Liver (tissue), 9 donors: ENCODE measurements around the gene PITPNM3. TPM values are rescaled to one million over a fixed set of nuclear protein-coding genes. Genes with fewer than 3 reads are reported as not detected.

Experiments used
- DNase-seq: peaks from one replicate; pipeline ENCODE4 v3.0.0-alpha.2; 2017; ENCODE audit warnings: low spot score
- H3K27ac ChIP-seq, 2 donors: one replicate each; pipeline ENCODE4 v1.7.0; 2013; ENCODE audit warnings: inconsistent platforms in 2 of 2, low read length in 2 of 2, control low read depth in 1 of 2, low read depth in 1 of 2, mild to moderate bottlenecking in 1 of 2
- H3K27me3 ChIP-seq, 4 donors: one replicate each; pipeline versions ENCODE4 v1.6.1 to v1.7.0; 2013; ENCODE audit warnings: low read length in 3 of 4, inconsistent platforms in 1 of 4, mild to moderate bottlenecking in 1 of 4, moderate library complexity in 1 of 4; ENCODE audit not compliant: control insufficient read depth in 4 of 4, insufficient read depth in 4 of 4
- H3K36me3 ChIP-seq, 4 donors: one replicate each; pipeline versions ENCODE4 v1.6.1 to v1.7.0; 2013; ENCODE audit warnings: low read length in 3 of 4, mild to moderate bottlenecking in 3 of 4, low read depth in 1 of 4, moderate library complexity in 1 of 4; ENCODE audit not compliant: control insufficient read depth in 4 of 4, insufficient read depth in 3 of 4
- H3K4me1 ChIP-seq, 4 donors: one replicate each; pipeline versions ENCODE4 v1.6.1 to v1.7.0; 2013; ENCODE audit warnings: low read length in 3 of 4, mild to moderate bottlenecking in 3 of 4, moderate library complexity in 1 of 4; ENCODE audit not compliant: control insufficient read depth in 4 of 4, insufficient read depth in 4 of 4
- H3K4me3 ChIP-seq, 3 donors: one replicate each; pipeline versions ENCODE4 v1.6.1 to v1.7.0; 2013; ENCODE audit warnings: low read length in 3 of 3, control low read depth in 1 of 3, low read depth in 1 of 3, mild to moderate bottlenecking in 1 of 3
- H3K9ac ChIP-seq, 2 donors: one replicate each; pipeline ENCODE4 v1.7.0; 2013; ENCODE audit warnings: low read length in 2 of 2, mild to moderate bottlenecking in 2 of 2, moderate library complexity in 2 of 2, control low read depth in 1 of 2, low read depth in 1 of 2
- H3K9me3 ChIP-seq, 4 donors: one replicate each; pipeline versions ENCODE4 v1.6.1 to v1.7.0; 2013; ENCODE audit warnings: low read length in 3 of 4; ENCODE audit not compliant: control insufficient read depth in 4 of 4
- ATF3 ChIP-seq: IDR thresholded peaks from 2 replicates; pipeline ENCODE4 v1.6.1; 2016; ENCODE audit warnings: antibody characterized with exemption
- EGR1 ChIP-seq, 2 donors: IDR thresholded peaks; 2 replicates each; pipeline ENCODE4 v1.6.1; 2016 to 2018; ENCODE audit warnings: antibody characterized with exemption in 2 of 2, low read depth in 2 of 2
- FOXA1 ChIP-seq: IDR thresholded peaks from 2 replicates; pipeline ENCODE4 v1.6.1; 2016; ENCODE audit warnings: antibody characterized with exemption
- FOXA2 ChIP-seq: IDR thresholded peaks from 2 replicates; pipeline ENCODE4 v1.6.1; 2016; ENCODE audit warnings: antibody characterized with exemption
- GABPA ChIP-seq, 2 donors: IDR thresholded peaks in 1 of 2; conservative IDR thresholded peaks in 1 of 2; 2 replicates each; pipeline ENCODE4 v1.6.1; 2016; ENCODE audit warnings: antibody characterized with exemption in 2 of 2, mild to moderate bottlenecking in 1 of 2, moderate library complexity in 1 of 2
- HNF4A ChIP-seq, 2 donors: conservative IDR thresholded peaks; 2 replicates each; pipeline ENCODE4 v1.6.1; 2016; ENCODE audit warnings: antibody characterized with exemption in 2 of 2, mild to moderate bottlenecking in 2 of 2
- HNF4G ChIP-seq: IDR thresholded peaks from 2 replicates; pipeline ENCODE4 v1.6.1; 2016; ENCODE audit warnings: antibody characterized with exemption
- JUND ChIP-seq, 2 donors: IDR thresholded peaks; 2 replicates each; pipeline ENCODE4 v1.6.1; 2016; ENCODE audit warnings: antibody characterized with exemption in 2 of 2
- MAX ChIP-seq: IDR thresholded peaks from 2 replicates; pipeline ENCODE4 v1.6.1; 2016; ENCODE audit warnings: antibody characterized with exemption
- NR2F2 ChIP-seq: IDR thresholded peaks from 2 replicates; pipeline ENCODE4 v1.6.1; 2016; ENCODE audit warnings: antibody characterized with exemption
- RAD21 ChIP-seq, 2 donors: IDR thresholded peaks; 2 replicates each; pipeline ENCODE4 v1.6.1; 2016; ENCODE audit warnings: antibody characterized with exemption in 2 of 2, mild to moderate bottlenecking in 2 of 2
- REST ChIP-seq: IDR thresholded peaks from 2 replicates; pipeline ENCODE4 v1.6.1; 2016; ENCODE audit warnings: antibody characterized with exemption, mild to moderate bottlenecking
- RXRA ChIP-seq, 2 donors: IDR thresholded peaks; 2 replicates each; pipeline ENCODE4 v1.6.1; 2017 to 2018; ENCODE audit warnings: antibody characterized with exemption in 2 of 2, mild to moderate bottlenecking in 1 of 2
- SP1 ChIP-seq: IDR thresholded peaks from 2 replicates; pipeline ENCODE4 v1.6.1; 2018; ENCODE audit warnings: antibody characterized with exemption, mild to moderate bottlenecking
- TAF1 ChIP-seq: conservative IDR thresholded peaks from 2 replicates; pipeline ENCODE4 v1.6.1; 2016; ENCODE audit warnings: antibody characterized with exemption, mild to moderate bottlenecking
- YY1 ChIP-seq: IDR thresholded peaks from 2 replicates; pipeline ENCODE4 v1.6.1; 2016; ENCODE audit warnings: antibody characterized with exemption, mild to moderate bottlenecking
- WGBS: extraction: QIAGEN DNeasy Blood & Tissue Kit; methylation state at CpG from one replicate; pipeline ENCODE4 v1.1.7; 2013; 5-methylcytosine and 5-hydroxymethylcytosine counted together
- polyA plus RNA-seq, 2 donors: library from polyadenylated mRNA; stranded (reverse) in 1 of 2; unstranded in 1 of 2; fragments of 200-250 nt in 1 of 2; fragments of >200 nt in 1 of 2; fragmentation: Nextera tagmentation in 1 of 2; extraction: Ambion mirVana in 1 of 2; gene quantifications; one replicate each; pipeline versions ENCODE4 v1.2.1 to v1.2.3, GENCODE V29; 2013 to 2015
- total RNA-seq, 2 donors: library from RNA; depleted of rRNA; stranded (reverse); fragments of >200 nt; gene quantifications; one replicate each; pipeline ENCODE4 v1.2.3, GENCODE V29; 2014
- TF ChIP-seq, protein P1 (sequence below): IDR thresholded peaks from 2 replicates; pipeline ENCODE4 v1.6.1; 2016; ENCODE audit warnings: antibody characterized with exemption
- TF ChIP-seq, protein P2 (sequence below): fragments of 150-350 bp; IDR thresholded peaks from 2 replicates; pipeline ENCODE4 v1.5.1; 2017; ENCODE audit warnings: improper control_type of control experiment, low read depth, low read length; ENCODE audit not compliant: missing input control
- donor health status: healthy.
- donor health status: healthy.
- donor health status: healthy.
- donor health status: healthy.
- donor health status: healthy.

Gene PITPNM3
- total and polyA plus RNA-seq, 4 donors: 1.5 to 5.0 (median 1.8) TPM

DNA sequence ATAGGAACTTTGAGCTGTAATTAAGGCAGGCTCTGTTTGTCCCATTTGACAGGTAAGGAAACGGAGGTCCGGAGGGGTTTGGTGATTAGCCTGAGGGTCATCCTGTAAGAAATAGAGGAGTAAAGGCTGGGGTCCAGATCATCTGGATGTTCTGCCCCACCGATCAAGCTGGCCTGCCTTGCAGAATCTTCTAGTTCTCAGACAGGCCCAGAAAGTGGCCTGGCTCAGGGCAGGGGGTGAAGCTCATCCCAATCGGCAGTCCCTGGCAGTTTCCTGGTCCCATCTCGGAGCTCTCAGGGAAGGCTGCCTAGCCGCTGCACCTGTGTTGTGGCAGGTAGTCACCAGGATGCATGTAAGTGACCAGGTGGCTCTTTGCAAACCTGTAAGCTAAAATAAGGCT is 107.9 kb downstream of the PITPNM3 start:
- TF ChIP-seq EGR1 (IDR thresholded peaks at IDR 0.05; ENCODE audit: low read depth in 2 of 2): no peak
- no peak for TF ChIP-seq NR2F2
- TF ChIP-seq YY1: no peak
- no peak for TF ChIP-seq FOXA1
- Histone ChIP-seq H3K36me3 (no peaks in the 10 kb centered on the region), H3K4me1 (peaks cover 4 to 10% (median 6%) of the 10 kb centered on the region in 4 donors), H3K9ac (no peak overlapping the region), H3K27ac (no peak overlapping the region), H3K4me3 (no peak overlapping the region), H3K9me3 (no peaks in the 10 kb centered on the region), H3K27me3 (no peaks in the 10 kb centered on the region)
- 92% methylated on average over 6 of the region's 6 CpGs for WGBS
- DNase-seq: no peak

GRCh38 chr17:6446516-6447100 is 109.7 kb downstream of the PITPNM3 start:
- TF ChIP-seq JUND (IDR thresholded peaks at IDR 0.05): no peak
- TF ChIP-seq HNF4A (conservative IDR thresholded peaks at IDR 0.05): no peak
- TF ChIP-seq MAX: no peak
- no peak for TF ChIP-seq ATF3
- TF ChIP-seq HNF4G: no peak
- TF ChIP-seq NR2F2: no peak
- no peak for TF ChIP-seq FOXA2
- TF ChIP-seq RXRA (IDR thresholded peaks at IDR 0.05): no peak
- TF ChIP-seq YY1: no peak

GRCh38 chr17:6444571-6445335 is 111.6 kb downstream of the PITPNM3 start:
- no peak overlapping the region for H3K27ac ChIP-seq
- peak overlapping the region in 2 of 3 donors; percentile 47 to 50 for H3K4me3 ChIP-seq
- TF ChIP-seq ATF3 (no peak), RAD21 (IDR thresholded peaks at IDR 0.05) (no peak), FOXA1 (no peak), NR2F2 (no peak), REST (no peak), MAX (no peak), TAF1 (no peak), HNF4G (no peak), SP1 (no peak), RXRA (IDR thresholded peaks at IDR 0.05) (no peak), FOXA2 (no peak), GABPA (IDR thresholded peaks at IDR 0.05 in 1 of 2, conservative IDR thresholded peaks at IDR 0.05 in 1 of 2) (no peak), EGR1 (IDR thresholded peaks at IDR 0.05; ENCODE audit: low read depth in 2 of 2) (no peak)
- TF ChIP-seq, protein P1, sequence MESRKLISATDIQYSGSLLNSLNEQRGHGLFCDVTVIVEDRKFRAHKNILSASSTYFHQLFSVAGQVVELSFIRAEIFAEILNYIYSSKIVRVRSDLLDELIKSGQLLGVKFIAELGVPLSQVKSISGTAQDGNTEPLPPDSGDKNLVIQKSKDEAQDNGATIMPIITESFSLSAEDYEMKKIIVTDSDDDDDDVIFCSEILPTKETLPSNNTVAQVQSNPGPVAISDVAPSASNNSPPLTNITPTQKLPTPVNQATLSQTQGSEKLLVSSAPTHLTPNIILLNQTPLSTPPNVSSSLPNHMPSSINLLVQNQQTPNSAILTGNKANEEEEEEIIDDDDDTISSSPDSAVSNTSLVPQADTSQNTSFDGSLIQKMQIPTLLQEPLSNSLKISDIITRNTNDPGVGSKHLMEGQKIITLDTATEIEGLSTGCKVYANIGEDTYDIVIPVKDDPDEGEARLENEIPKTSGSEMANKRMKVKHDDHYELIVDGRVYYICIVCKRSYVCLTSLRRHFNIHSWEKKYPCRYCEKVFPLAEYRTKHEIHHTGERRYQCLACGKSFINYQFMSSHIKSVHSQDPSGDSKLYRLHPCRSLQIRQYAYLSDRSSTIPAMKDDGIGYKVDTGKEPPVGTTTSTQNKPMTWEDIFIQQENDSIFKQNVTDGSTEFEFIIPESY: no peak
- TF ChIP-seq, protein P2, sequence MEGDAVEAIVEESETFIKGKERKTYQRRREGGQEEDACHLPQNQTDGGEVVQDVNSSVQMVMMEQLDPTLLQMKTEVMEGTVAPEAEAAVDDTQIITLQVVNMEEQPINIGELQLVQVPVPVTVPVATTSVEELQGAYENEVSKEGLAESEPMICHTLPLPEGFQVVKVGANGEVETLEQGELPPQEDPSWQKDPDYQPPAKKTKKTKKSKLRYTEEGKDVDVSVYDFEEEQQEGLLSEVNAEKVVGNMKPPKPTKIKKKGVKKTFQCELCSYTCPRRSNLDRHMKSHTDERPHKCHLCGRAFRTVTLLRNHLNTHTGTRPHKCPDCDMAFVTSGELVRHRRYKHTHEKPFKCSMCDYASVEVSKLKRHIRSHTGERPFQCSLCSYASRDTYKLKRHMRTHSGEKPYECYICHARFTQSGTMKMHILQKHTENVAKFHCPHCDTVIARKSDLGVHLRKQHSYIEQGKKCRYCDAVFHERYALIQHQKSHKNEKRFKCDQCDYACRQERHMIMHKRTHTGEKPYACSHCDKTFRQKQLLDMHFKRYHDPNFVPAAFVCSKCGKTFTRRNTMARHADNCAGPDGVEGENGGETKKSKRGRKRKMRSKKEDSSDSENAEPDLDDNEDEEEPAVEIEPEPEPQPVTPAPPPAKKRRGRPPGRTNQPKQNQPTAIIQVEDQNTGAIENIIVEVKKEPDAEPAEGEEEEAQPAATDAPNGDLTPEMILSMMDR: no peak

More at GRCh38 chr17:6446516-6447100, 109.7 kb downstream of the PITPNM3 start:
- peaks cover 4 to 12% (median 6%) of the 10 kb centered on the region in 4 donors for H3K4me1 ChIP-seq
- no peak for DNase-seq
- 92% methylated on average over 9 of the region's 9 CpGs for WGBS
- no peaks in the 10 kb centered on the region for H3K36me3 ChIP-seq
- H3K9me3 ChIP-seq: no peaks in the 10 kb centered on the region
- no peak overlapping the region for H3K9ac ChIP-seq
- H3K27me3 ChIP-seq: peaks cover 0 to 2% (median 0%) of the 10 kb centered on the region in 4 donors
- H3K4me3 ChIP-seq: no peak overlapping the region
- H3K27ac ChIP-seq: no peak overlapping the region

More at GRCh38 chr17:6444571-6445335, 111.6 kb downstream of the PITPNM3 start:
- Histone ChIP-seq H3K4me1 (peaks cover 4 to 12% (median 6%) of the 10 kb centered on the region in 4 donors), H3K9ac (no peak overlapping the region), H3K9me3 (no peaks in the 10 kb centered on the region), H3K27me3 (peaks cover 0 to 2% (median 0%) of the 10 kb centered on the region in 4 donors), H3K36me3 (no peaks in the 10 kb centered on the region)
- DNase-seq: no peak
- 35% methylated on average over 36 of the region's 36 CpGs for WGBS
